ENCODE measurements around the gene HPDL.

DNA sequence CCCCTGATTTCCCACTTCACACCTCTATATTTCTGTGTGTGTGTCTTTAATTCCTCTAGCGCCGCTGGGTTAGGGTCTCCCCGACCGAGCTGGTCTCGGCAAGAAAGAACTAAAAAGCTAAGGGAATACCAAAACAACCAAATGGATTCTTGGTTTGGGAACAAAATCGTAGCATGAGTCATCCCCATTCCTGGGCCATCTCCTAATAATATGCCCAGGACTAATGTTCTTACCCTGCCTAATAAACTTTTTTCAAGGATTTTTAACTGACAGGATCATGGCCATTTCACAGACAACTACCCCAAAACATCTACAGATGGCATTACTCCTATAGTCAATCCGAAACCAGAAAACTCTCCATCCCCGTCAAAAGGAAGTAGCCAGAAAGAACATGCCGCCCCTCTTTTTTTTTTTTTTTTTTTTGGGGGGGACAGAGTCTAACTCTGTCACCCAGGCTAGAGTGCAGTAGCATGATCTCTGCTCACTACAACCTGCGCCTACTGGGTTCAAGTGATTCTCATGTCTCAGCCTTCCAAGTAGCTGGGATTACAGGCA lies 4.1 kb upstream of the HPDL start:
- TF ChIP-seq, protein P1, sequence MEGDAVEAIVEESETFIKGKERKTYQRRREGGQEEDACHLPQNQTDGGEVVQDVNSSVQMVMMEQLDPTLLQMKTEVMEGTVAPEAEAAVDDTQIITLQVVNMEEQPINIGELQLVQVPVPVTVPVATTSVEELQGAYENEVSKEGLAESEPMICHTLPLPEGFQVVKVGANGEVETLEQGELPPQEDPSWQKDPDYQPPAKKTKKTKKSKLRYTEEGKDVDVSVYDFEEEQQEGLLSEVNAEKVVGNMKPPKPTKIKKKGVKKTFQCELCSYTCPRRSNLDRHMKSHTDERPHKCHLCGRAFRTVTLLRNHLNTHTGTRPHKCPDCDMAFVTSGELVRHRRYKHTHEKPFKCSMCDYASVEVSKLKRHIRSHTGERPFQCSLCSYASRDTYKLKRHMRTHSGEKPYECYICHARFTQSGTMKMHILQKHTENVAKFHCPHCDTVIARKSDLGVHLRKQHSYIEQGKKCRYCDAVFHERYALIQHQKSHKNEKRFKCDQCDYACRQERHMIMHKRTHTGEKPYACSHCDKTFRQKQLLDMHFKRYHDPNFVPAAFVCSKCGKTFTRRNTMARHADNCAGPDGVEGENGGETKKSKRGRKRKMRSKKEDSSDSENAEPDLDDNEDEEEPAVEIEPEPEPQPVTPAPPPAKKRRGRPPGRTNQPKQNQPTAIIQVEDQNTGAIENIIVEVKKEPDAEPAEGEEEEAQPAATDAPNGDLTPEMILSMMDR (IDR thresholded peaks at IDR 0.05): no peak
- no peak for TF ChIP-seq POLR2A (IDR thresholded peaks at IDR 0.05)

Data from Peyer's patch (tissue), 4 donors.